Measurements from ENCODE around the gene TMED6.

The TMED6 gene

GRCh38 chr16:69322343-69322742 is 29.2 kb downstream of the TMED6 start:
- no peak for DNase-seq

DNA sequence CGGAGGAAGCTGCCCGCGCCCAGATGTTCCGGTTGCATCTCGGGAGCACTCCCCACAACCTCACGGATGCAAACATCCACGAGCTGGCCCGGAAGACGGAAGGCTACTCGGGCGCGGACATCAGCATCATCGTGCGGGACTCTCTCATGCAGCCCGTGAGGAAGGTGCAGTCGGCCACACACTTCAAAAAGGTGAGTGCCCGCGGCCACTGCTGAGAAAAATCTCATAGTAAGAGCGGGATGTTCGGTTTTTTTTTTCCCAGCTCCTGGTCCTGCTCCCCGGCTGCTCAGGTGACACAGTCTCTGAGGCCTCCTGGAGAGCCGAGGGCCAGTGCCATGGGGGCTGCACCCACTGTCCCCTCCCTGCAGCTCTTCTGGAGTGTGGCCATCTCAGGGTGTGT is 30.5 kb downstream of the TMED6 start:
- DNase-seq, result no peak

GRCh38 chr16:69320740-69321073 is 30.9 kb downstream of the TMED6 start:
- DNase-seq, result no peak

DNA sequence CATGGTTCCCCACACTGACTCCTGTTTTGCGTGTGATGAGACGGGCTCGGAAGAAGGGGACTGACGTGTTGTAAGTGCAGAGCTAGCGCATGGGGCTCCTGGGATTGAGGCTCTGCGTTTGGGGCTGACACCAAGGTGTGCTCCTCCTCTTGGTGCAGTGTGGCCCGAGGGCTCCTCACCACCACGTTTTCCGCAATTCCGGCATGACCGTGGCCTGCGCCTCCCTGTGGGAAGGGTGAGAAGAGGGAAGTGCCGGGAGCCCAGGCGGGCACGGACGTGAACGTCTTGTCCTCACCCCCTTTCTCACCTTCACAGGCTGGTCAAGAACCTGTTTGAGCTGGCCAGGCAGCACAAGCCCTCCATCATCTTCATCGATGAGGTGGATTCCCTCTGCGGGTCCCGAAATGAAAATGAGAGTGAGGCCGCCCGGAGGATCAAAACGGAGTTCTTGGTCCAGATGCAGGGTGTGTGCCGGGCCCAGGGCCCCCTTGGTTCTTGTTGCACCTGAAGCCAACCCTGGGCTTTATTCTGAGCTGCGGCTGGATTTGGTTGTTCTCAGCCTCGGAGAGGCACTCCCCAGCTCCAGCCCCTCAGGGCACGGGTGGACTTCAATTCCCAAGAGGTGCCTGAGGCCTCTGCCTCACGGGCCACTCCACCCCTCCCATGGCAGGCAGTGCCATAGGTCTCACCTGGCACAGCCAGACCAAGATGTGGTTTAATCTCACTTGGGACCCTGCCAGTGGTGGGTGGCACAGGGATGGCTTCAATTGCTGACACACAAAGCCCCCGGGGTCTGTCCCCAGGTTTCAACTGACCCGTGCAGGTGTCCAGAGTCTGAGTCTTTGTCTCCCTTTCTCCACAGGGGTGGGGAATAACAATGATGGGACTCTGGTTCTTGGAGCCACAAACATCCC is 31.5 kb downstream of the TMED6 start:
- DNase-seq, result no peak

GRCh38 chr16:69319381-69319780 is 32.2 kb downstream of the TMED6 start:
- DNase-seq, result no peak

- no peak for DNase-seq
Measured at GRCh38 chr16:69318911-69319289, 32.7 kb downstream of the TMED6 start.

GRCh38 chr16:69318177-69318910 is 33.2 kb downstream of the TMED6 start:
- DNase-seq, result no peak

- no peak for DNase-seq
Measured at GRCh38 chr16:69316595-69317034, 35.0 kb downstream of the TMED6 start.

GRCh38 chr16:69315486-69316311 is 35.9 kb downstream of the TMED6 start:
- no peak for DNase-seq

- DNase-seq, result no peak
Measured at GRCh38 chr16:69314534-69314933, 37.1 kb downstream of the TMED6 start.

DNA sequence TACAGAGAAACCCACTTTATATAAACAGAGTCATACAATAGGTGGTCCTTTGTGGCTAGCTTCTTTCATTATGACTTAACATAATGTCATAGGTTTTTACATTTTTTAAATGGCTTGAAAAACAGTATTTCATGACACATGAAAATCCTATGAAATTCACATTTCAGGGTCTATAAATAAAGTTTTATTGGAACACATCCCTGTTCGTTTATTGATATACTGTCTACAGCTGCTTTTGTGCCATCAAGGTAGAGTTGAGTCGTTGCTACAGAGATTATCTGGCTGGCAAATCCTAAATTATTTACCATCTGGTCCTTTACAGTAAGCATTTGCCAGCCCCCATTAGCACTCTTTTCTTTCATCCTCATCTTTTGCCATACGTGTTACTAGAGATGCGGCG is 38.1 kb downstream of the TMED6 start:
- no peak for DNase-seq

GRCh38 chr16:69311533-69312387 is 39.8 kb downstream of the TMED6 start:
- no peak for DNase-seq

DNA sequence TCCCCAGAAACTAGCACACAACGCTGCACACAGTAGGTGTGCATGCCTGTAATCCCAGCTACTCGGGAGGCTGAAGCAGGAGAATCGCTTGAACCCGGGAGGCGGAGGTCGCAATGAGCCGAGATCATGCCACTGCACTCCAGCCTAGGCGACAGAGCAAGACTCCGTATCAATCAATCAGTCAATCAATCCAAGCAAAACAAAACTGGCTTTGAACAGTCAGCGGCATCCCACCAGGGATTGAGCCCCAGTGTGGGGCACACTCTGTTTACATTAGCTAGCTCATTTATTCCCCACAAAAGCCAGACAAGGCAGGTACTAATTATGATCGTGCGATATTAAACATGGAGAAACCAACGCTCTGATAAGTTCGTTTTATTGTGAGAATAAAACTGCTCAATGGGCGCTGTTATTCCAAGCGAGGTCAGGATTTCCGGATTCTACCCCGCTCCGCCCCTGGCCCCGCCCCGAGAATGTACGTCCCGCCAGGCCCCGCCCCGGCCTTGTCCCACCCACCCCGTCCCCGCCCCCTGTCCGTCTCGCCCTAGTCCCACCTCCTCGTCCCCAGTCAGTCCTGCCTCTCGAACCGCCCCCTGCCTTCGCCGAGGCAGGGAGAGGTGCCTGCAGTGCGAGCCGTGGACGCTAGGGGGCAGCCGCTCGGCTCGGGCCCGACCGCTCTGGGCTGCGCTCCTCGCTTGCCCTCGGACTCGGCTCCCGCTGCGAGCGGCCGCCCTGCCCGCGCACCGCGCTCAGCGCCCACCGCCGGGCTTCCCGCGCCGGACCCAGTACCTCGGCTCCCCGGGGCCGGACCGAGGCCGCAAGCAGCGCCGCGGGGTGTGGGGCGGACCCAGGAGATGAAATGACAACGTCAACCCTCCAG is 40.7 kb downstream of the TMED6 start, which contains the start of gene VPS4A:
Gene VPS4A (plus strand): TSS at position 698 of the 880 bp plus-strand sequence. CDS start 162 bp downstream, at position 860.
- peak; percentile 96 for DNase-seq

DNA sequence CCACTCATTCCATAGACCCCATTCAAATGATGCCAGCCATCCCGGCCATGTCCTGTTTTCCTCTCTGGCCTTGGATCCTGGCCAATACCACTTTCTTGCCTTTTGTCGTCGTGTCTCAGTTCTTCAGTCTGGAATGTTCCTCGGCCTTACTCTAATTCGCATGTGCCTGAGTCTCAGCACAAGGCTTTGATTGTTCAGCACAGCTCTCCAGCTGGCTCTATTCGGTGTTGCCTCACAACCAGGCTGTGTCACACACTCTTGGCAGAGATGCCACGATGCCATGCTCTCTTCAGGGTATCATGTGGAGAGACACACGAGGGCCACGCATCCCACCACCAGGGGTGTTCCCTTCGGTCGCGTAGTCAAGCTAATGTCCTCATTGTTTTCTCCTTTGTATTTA is 42.3 kb downstream of the TMED6 start:
- no peak for DNase-seq

- DNase-seq, result no peak
Measured at GRCh38 chr16:69307856-69308255, 43.7 kb downstream of the TMED6 start.

- no peak for DNase-seq
Measured at GRCh38 chr16:69307091-69307490, 44.5 kb downstream of the TMED6 start.

- DNase-seq, result no peak
Measured at GRCh38 chr16:69306031-69306430, 45.6 kb downstream of the TMED6 start.

GRCh38 chr16:69302301-69302700 is 49.3 kb downstream of the TMED6 start:
- DNase-seq, result no peak

GRCh38 chr16:69301861-69302260 is 49.7 kb downstream of the TMED6 start:
- no peak for DNase-seq

- DNase-seq, result no peak
Measured at GRCh38 chr16:69301187-69301586, 50.4 kb downstream of the TMED6 start.

DNA sequence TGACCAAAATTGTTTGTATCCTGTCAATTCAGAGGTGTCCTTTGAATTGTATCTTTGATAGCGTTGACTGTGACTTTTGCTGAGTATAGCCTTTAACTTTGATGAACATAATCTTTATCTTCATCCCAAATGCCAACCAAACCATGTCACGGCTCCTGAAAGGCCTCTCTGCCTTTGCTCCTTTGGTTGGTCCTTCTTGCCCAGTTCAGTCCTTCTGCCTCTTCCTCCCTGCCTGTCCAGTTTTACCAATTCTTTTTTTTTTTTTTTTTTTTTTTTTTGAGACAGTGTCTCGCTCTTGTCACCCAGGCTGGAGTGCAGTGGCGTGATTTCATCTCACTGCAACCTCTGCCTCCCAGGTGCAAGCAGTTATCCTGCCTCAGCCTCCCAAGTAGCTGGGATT is 53.3 kb downstream of the TMED6 start:
- no peak for DNase-seq

Measured in activated CD4-positive, alpha-beta T cell treated with anti-CD3 and anti-CD28 coated beads for 1 hour (primary cell).